Epithelial cell of proximal tubule (primary cell): ENCODE measurements around the gene HS6ST2. TPM values are rescaled to one million over a fixed set of nuclear protein-coding genes. Genes with fewer than 3 reads are reported as not detected.

Experiments
- DNase-seq: peaks from one replicate; pipeline ENCODE4 v3.0.0-alpha.2; 2011; ENCODE audit warnings: low read depth
- H3K4me3 ChIP-seq: 2 replicates; pipeline ENCODE4 v1.5.1; 2011; ENCODE audit warnings: low read depth, mild to moderate bottlenecking, low read length
- total RNA-seq: library from RNA; depleted of rRNA; stranded (reverse); fragments of >200 nt; gene quantifications from 2 replicates; pipeline ENCODE4 v1.2.3, GENCODE V29; 2015
- TF ChIP-seq, protein P1 (sequence below): conservative IDR thresholded peaks from 2 replicates; pipeline ENCODE4 v1.5.1; 2012; ENCODE audit warnings: low read depth, mild to moderate bottlenecking, low read length

HS6ST2 gene
- total RNA-seq, 1 donor from 2014 or later, result 9.2 TPM

GRCh38 chrX:132743086-132743485 is 215.3 kb downstream of the HS6ST2 start:
- no peak for DNase-seq
- TF ChIP-seq, protein P1, sequence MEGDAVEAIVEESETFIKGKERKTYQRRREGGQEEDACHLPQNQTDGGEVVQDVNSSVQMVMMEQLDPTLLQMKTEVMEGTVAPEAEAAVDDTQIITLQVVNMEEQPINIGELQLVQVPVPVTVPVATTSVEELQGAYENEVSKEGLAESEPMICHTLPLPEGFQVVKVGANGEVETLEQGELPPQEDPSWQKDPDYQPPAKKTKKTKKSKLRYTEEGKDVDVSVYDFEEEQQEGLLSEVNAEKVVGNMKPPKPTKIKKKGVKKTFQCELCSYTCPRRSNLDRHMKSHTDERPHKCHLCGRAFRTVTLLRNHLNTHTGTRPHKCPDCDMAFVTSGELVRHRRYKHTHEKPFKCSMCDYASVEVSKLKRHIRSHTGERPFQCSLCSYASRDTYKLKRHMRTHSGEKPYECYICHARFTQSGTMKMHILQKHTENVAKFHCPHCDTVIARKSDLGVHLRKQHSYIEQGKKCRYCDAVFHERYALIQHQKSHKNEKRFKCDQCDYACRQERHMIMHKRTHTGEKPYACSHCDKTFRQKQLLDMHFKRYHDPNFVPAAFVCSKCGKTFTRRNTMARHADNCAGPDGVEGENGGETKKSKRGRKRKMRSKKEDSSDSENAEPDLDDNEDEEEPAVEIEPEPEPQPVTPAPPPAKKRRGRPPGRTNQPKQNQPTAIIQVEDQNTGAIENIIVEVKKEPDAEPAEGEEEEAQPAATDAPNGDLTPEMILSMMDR, result no peak

GRCh38 chrX:132742246-132742645 is 216.2 kb downstream of the HS6ST2 start:
- TF ChIP-seq, protein P1, result no peak
- DNase-seq, result no peak
- H3K4me3 ChIP-seq, result no peak overlapping the region

More at GRCh38 chrX:132743086-132743485, 215.3 kb downstream of the HS6ST2 start:
- no peak overlapping the region for H3K4me3 ChIP-seq

DNA sequence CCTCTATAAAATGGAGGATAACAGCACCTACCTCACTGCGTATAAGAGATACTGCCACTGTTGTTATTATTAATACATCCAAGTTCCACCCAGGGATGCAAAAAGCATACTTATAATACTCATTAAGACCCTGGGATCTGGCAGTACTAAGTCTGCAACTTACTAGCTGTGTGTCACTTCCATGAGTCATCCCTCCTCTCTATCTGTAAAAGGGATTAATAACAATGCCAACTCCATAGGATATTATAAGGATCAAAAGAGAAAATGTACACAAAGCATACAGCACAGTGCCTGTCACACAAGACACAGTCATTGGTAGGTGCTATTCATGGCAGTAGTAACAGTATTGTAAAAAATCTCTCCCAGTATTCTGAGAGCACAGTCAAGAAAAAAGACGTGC is 216.7 kb downstream of the HS6ST2 start:
- DNase-seq, result no peak
- TF ChIP-seq, protein P1, result no peak
- H3K4me3 ChIP-seq, result no peak overlapping the region

DNA sequence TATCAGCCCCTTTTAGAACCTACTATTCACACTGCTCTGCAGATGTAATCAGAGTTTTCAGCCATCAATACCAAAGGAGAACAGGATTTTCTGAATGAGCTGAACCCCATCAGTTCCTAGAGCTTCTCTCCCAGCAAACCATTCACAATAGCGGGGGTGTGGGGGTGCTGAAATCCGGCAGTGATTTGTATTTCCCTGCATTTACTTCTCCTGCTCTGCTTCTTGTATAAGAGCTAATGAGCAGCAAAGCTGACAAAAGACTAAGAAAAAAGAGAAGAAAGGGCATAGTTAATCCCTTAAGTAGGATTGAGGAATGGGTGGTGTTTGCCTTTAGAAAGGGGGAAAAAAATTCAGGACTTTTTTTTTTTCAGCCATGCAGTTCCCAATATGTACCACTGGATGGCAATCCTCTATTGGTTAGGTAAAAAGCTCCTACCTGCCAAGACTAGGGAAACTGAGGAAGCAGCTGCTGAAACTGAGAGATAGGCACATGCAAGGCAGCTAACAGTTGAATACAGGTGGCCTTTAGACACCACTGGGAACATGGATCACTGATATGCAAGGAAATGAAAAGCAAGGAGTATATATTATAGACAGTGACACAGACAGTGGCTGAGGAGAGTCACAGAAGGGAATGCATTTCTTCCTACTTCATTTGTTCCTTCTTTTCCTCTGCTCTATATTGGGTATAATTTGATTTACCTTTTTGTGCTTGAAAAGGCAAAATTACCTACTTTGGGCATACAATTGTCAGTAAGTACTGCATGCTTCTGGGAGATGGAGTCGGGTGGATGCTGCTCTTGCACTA is 217.9 kb downstream of the HS6ST2 start:
- H3K4me3 ChIP-seq, result no peak overlapping the region
- TF ChIP-seq, protein P1, result peak; percentile 71
- no peak for DNase-seq

- no peak overlapping the region for H3K4me3 ChIP-seq
- TF ChIP-seq, protein P1, result no peak
- DNase-seq, result no peak
These were observed 219.5 kb downstream of the HS6ST2 start for GRCh38 chrX:132738951-132739350.

DNA sequence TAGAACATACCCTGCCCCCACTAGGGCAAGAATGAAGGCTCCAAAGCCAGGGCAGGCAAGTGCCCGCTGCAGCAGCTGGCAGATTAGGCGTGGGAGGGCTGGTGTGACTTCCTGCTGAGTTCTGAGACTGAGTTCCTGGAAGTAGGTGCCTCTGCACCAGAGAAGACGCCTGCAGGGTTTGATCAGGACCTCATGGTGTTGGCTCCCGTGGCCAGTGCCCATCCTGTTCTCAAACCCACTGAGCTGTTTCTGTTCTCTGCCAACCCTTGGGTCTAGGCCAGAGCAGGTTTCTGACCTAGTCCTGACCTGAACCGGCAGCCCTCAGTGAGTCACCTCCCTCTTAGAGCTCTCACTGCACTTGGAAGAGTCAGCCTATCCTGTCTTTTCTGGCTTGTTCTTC is 220.7 kb downstream of the HS6ST2 start:
- DNase-seq, result no peak
- no peak overlapping the region for H3K4me3 ChIP-seq
- TF ChIP-seq, protein P1, result no peak

GRCh38 chrX:132732236-132732635 is 226.2 kb downstream of the HS6ST2 start:
- H3K4me3 ChIP-seq, result no peak overlapping the region
- TF ChIP-seq, protein P1, result no peak
- no peak for DNase-seq
